Immature natural killer cell (primary cell): ENCODE data around the gene CARD11. TPM values are rescaled to one million over a fixed set of nuclear protein-coding genes. Genes with fewer than 3 reads are reported as not detected.
"Not testable (repeated sequence)": the region's sequence is repeated elsewhere in the genome, so short reads cannot be mapped to it uniquely, and the experiment has no call there.

Source experiments
- DNase-seq, 3 donors: peaks; one replicate each; pipeline ENCODE4 v3.0.0; 2022; ENCODE audit warnings: mixed read lengths in 1 of 3
- H3K27ac Mint-ChIP-seq, 6 donors: one replicate each; pipeline ENCODE4 v1.8.0; 2020; ENCODE audit warnings: mixed read lengths in 6 of 6, mild to moderate bottlenecking in 5 of 6, inconsistent platforms in 4 of 6, moderate library complexity in 3 of 6
- H3K27me3 Mint-ChIP-seq, 3 donors: one replicate each; pipeline ENCODE4 v1.8.0; 2020 to 2021; ENCODE audit warnings: low read depth in 3 of 3, mild to moderate bottlenecking in 3 of 3, mixed read lengths in 3 of 3, moderate library complexity in 3 of 3, inconsistent platforms in 1 of 3
- H3K36me3 Mint-ChIP-seq, 3 donors: one replicate each; pipeline ENCODE4 v1.8.0; 2020; ENCODE audit warnings: mixed read lengths in 3 of 3, inconsistent platforms in 2 of 3, mild to moderate bottlenecking in 2 of 3
- H3K4me1 Mint-ChIP-seq, 2 donors: one replicate each; pipeline ENCODE4 v1.8.0; 2020; ENCODE audit warnings: inconsistent platforms in 2 of 2, mild to moderate bottlenecking in 2 of 2, mixed read lengths in 2 of 2, moderate library complexity in 1 of 2
- H3K4me3 Mint-ChIP-seq, 5 donors: one replicate each; pipeline ENCODE4 v1.8.0; 2020; ENCODE audit warnings: mild to moderate bottlenecking in 5 of 5, mixed read lengths in 5 of 5, inconsistent platforms in 3 of 5, moderate library complexity in 3 of 5
- H3K9me3 Mint-ChIP-seq, 6 donors: one replicate each; pipeline ENCODE4 v1.8.0; 2020; ENCODE audit warnings: mild to moderate bottlenecking in 6 of 6, mixed read lengths in 6 of 6, inconsistent platforms in 4 of 6, moderate library complexity in 3 of 6
- polyA plus RNA-seq, 3 donors: library from polyadenylated mRNA; unstranded; fragments of 300-500 nt; fragmentation: Illumina TruSeq; gene quantifications; one replicate each; pipeline ENCODE4 v1.2.3, GENCODE V29; 2021

CARD11 gene
- polyA plus RNA-seq, 3 donors from 2014 or later = 3.3 to 76.5 (median 18.7) TPM

GRCh38 chr7:3028071-3028757 lies 15.5 kb downstream of the CARD11 start:
- DNase-seq = no peak
- H3K27me3 Mint-ChIP-seq = peaks cover 0 to 9% (median 4%) of the 10 kb centered on the region in 3 donors
- peak overlapping the region; percentile 89 to 97 (median 92) for H3K27ac Mint-ChIP-seq
- peaks cover 0 to 3% (median 0%) of the 10 kb centered on the region in 6 donors for H3K9me3 Mint-ChIP-seq
- H3K4me3 Mint-ChIP-seq = peak overlapping the region; percentile 35 to 72 (median 50)
- H3K4me1 Mint-ChIP-seq = peaks cover 77 to 89% of the 10 kb centered on the region in 2 donors
- peaks cover 32 to 36% (median 32%) of the 10 kb centered on the region in 3 donors for H3K36me3 Mint-ChIP-seq

GRCh38 chr7:3027005-3027845 lies 16.4 kb downstream of the CARD11 start:
- Mint-ChIP-seq H3K27ac (peak overlapping the region; percentile 89 to 97 (median 92)), H3K36me3 (peaks cover 32 to 35% (median 34%) of the 10 kb centered on the region in 3 donors), H3K4me1 (peaks cover 72 to 89% of the 10 kb centered on the region in 2 donors), H3K4me3 (peak overlapping the region; percentile 40 to 72 (median 65)), H3K9me3 (peaks cover 0 to 3% (median 0%) of the 10 kb centered on the region in 6 donors), H3K27me3 (peaks cover 0 to 9% (median 4%) of the 10 kb centered on the region in 3 donors)
- peak in 2 of 3 donors; percentile 28 to 43 for DNase-seq

GRCh38 chr7:3025616-3026015 lies 18.1 kb downstream of the CARD11 start:
- Mint-ChIP-seq H3K9me3 (peaks cover 0 to 10% (median 3%) of the 10 kb centered on the region in 6 donors), H3K27me3 (peaks cover 0 to 7% (median 4%) of the 10 kb centered on the region in 3 donors), H3K4me1 (peaks cover 73 to 91% of the 10 kb centered on the region in 2 donors), H3K4me3 (peak overlapping the region in 1 of 5 donors; percentile 46), H3K36me3 (peaks cover 33 to 41% (median 41%) of the 10 kb centered on the region in 3 donors), H3K27ac (peak overlapping the region; percentile 43 to 86 (median 77))
- no peak for DNase-seq

- peak overlapping the region; percentile 42 to 84 (median 76) for H3K27ac Mint-ChIP-seq
- peaks cover 38 to 52% (median 50%) of the 10 kb centered on the region in 3 donors for H3K36me3 Mint-ChIP-seq
- peaks cover 0 to 6% (median 0%) of the 10 kb centered on the region in 3 donors for H3K27me3 Mint-ChIP-seq
These were observed 21.8 kb downstream of the CARD11 start for GRCh38 chr7:3021825-3022224.

GRCh38 chr7:3021224-3021623 lies 22.4 kb downstream of the CARD11 start:
- H3K4me3 Mint-ChIP-seq = peak overlapping the region in 1 of 5 donors; percentile 25
- H3K4me1 Mint-ChIP-seq = peaks cover 62 to 86% of the 10 kb centered on the region in 2 donors
- H3K9me3 Mint-ChIP-seq = peaks cover 6 to 20% (median 12%) of the 10 kb centered on the region in 6 donors
- not testable (repeated sequence) for H3K27me3 Mint-ChIP-seq, DNase-seq
- peak overlapping the region; percentile 42 to 79 (median 70) for H3K27ac Mint-ChIP-seq
- peaks cover 37 to 52% (median 50%) of the 10 kb centered on the region in 3 donors for H3K36me3 Mint-ChIP-seq

More at GRCh38 chr7:3021825-3022224, 21.8 kb downstream of the CARD11 start:
- Mint-ChIP-seq H3K4me1 (peaks cover 57 to 83% of the 10 kb centered on the region in 2 donors), H3K9me3 (peaks cover 6 to 20% (median 12%) of the 10 kb centered on the region in 6 donors), H3K4me3 (peak overlapping the region in 1 of 5 donors; percentile 3)
- no peak for DNase-seq

- no peak for DNase-seq
- H3K4me1 Mint-ChIP-seq = peaks cover 64 to 86% of the 10 kb centered on the region in 2 donors
- H3K36me3 Mint-ChIP-seq = peaks cover 31 to 48% (median 46%) of the 10 kb centered on the region in 3 donors
- H3K27ac Mint-ChIP-seq = peak overlapping the region; percentile 42 to 79 (median 70)
- H3K9me3 Mint-ChIP-seq = peaks cover 6 to 18% (median 12%) of the 10 kb centered on the region in 6 donors
- peak overlapping the region in 3 of 5 donors; percentile 22 to 42 (median 25) for H3K4me3 Mint-ChIP-seq
- H3K27me3 Mint-ChIP-seq = peaks cover 0 to 6% (median 0%) of the 10 kb centered on the region in 3 donors
These were observed 23.3 kb downstream of the CARD11 start for GRCh38 chr7:3020416-3020815.

- peak overlapping the region; percentile 42 to 79 (median 70) for H3K27ac Mint-ChIP-seq
These were observed 23.9 kb downstream of the CARD11 start for GRCh38 chr7:3019801-3020200.

GRCh38 chr7:3013975-3014792 lies 29.5 kb downstream of the CARD11 start:
- Mint-ChIP-seq H3K4me3 (no peak overlapping the region), H3K27ac (peak overlapping the region; percentile 40 to 83 (median 74)), H3K9me3 (no peaks in the 10 kb centered on the region), H3K36me3 (peaks cover 3 to 22% (median 11%) of the 10 kb centered on the region in 3 donors), H3K27me3 (peaks cover 0 to 3% (median 2%) of the 10 kb centered on the region in 3 donors), H3K4me1 (peaks cover 77 to 90% of the 10 kb centered on the region in 2 donors)
- DNase-seq = no peak

More at GRCh38 chr7:3019801-3020200, 23.9 kb downstream of the CARD11 start:
- peaks cover 6 to 18% (median 12%) of the 10 kb centered on the region in 6 donors for H3K9me3 Mint-ChIP-seq
- H3K4me3 Mint-ChIP-seq = peak overlapping the region in 2 of 5 donors; percentile 12 to 31
- peaks cover 0 to 6% (median 0%) of the 10 kb centered on the region in 3 donors for H3K27me3 Mint-ChIP-seq
- peaks cover 65 to 86% of the 10 kb centered on the region in 2 donors for H3K4me1 Mint-ChIP-seq
- H3K36me3 Mint-ChIP-seq = peaks cover 29 to 47% (median 40%) of the 10 kb centered on the region in 3 donors
- DNase-seq = no peak

- peaks cover 7 to 17% (median 11%) of the 10 kb centered on the region in 3 donors for H3K36me3 Mint-ChIP-seq
- no peaks in the 10 kb centered on the region for H3K9me3 Mint-ChIP-seq
- peaks cover 95 to 100% of the 10 kb centered on the region in 2 donors for H3K4me1 Mint-ChIP-seq
- H3K27me3 Mint-ChIP-seq = peaks cover 0 to 3% (median 2%) of the 10 kb centered on the region in 3 donors
- no peak for DNase-seq
- peak overlapping the region; percentile 33 to 79 (median 68) for H3K4me3 Mint-ChIP-seq
- H3K27ac Mint-ChIP-seq = peak overlapping the region; percentile 75 to 91 (median 89)
These were observed 32.3 kb downstream of the CARD11 start for GRCh38 chr7:3011211-3011852.

- DNase-seq = peak in 1 of 3 donors; percentile 12
- Mint-ChIP-seq H3K27ac (peak overlapping the region; percentile 75 to 91 (median 90)), H3K4me3 (peak overlapping the region; percentile 52 to 79 (median 63)), H3K27me3 (peaks cover 0 to 3% (median 2%) of the 10 kb centered on the region in 3 donors), H3K36me3 (peaks cover 7 to 17% (median 11%) of the 10 kb centered on the region in 3 donors), H3K4me1 (peaks cover 91 to 96% of the 10 kb centered on the region in 2 donors), H3K9me3 (no peaks in the 10 kb centered on the region)
These were observed 33.5 kb downstream of the CARD11 start for GRCh38 chr7:3010161-3010560.

- H3K4me3 Mint-ChIP-seq = peak overlapping the region in 4 of 5 donors; percentile 26 to 64 (median 52)
- peak overlapping the region; percentile 70 to 91 (median 83) for H3K27ac Mint-ChIP-seq
- DNase-seq = no peak
- peaks cover 7 to 14% (median 11%) of the 10 kb centered on the region in 3 donors for H3K36me3 Mint-ChIP-seq
- peaks cover 81 to 86% of the 10 kb centered on the region in 2 donors for H3K4me1 Mint-ChIP-seq
- no peaks in the 10 kb centered on the region for H3K9me3 Mint-ChIP-seq
- peaks cover 0 to 2% (median 0%) of the 10 kb centered on the region in 3 donors for H3K27me3 Mint-ChIP-seq
These were observed 34.6 kb downstream of the CARD11 start for GRCh38 chr7:3009086-3009485.

GRCh38 chr7:3008386-3008785 lies 35.3 kb downstream of the CARD11 start:
- DNase-seq = no peak
- Mint-ChIP-seq H3K36me3 (peaks cover 7 to 11% (median 11%) of the 10 kb centered on the region in 3 donors), H3K4me3 (peak overlapping the region in 4 of 5 donors; percentile 27 to 64 (median 50)), H3K27ac (peak overlapping the region; percentile 60 to 91 (median 83)), H3K27me3 (peaks cover 0 to 2% (median 0%) of the 10 kb centered on the region in 3 donors), H3K9me3 (no peaks in the 10 kb centered on the region), H3K4me1 (peaks cover 82 to 86% of the 10 kb centered on the region in 2 donors)
